Kidney epithelial cell (primary cell): ENCODE results near the gene IL12RB2. TPM values are rescaled to one million over a fixed set of nuclear protein-coding genes. Genes with fewer than 3 reads are reported as not detected.

Experiments
- DNase-seq: peaks from one replicate; pipeline ENCODE4 v3.0.0-alpha.2; 2010; ENCODE audit warnings: low read depth
- H3K27me3 ChIP-seq: 2 replicates; pipeline ENCODE4 v1.6.0; 2011; ENCODE audit warnings: low read length; ENCODE audit not compliant: control insufficient read depth, insufficient read depth
- H3K36me3 ChIP-seq: 2 replicates; pipeline ENCODE4 v1.5.1; 2011; ENCODE audit warnings: low read length; ENCODE audit not compliant: control insufficient read depth, insufficient read depth
- H3K4me3 ChIP-seq: 2 replicates; pipeline ENCODE4 v1.5.1; 2011; ENCODE audit warnings: low read depth, mild to moderate bottlenecking, control low read depth, low read length
- CTCF ChIP-seq: IDR thresholded peaks from 2 replicates; pipeline ENCODE4 v1.5.1; 2011; ENCODE audit warnings: mild to moderate bottlenecking, moderate library complexity, low read length, control low read depth, inconsistent platforms; ENCODE audit not compliant: insufficient read depth, poor library complexity, severe bottlenecking
- total RNA-seq: library from RNA; depleted of rRNA; stranded (reverse); fragments of >200 nt; gene quantifications from 2 replicates; pipeline ENCODE4 v1.2.3, GENCODE V29; 2015

The IL12RB2 gene
- total RNA-seq, 1 donor from 2014 or later, result 0.17 TPM

GRCh38 chr1:67359592-67359991 is 51.9 kb downstream of the IL12RB2 start:
- Histone ChIP-seq H3K4me3 (no peak overlapping the region), H3K27me3 (no peaks in the 10 kb centered on the region), H3K36me3 (no peaks in the 10 kb centered on the region)
- DNase-seq, result no peak
- no peak for TF ChIP-seq CTCF

- DNase-seq, result no peak
- TF ChIP-seq CTCF, result no peak
- no peaks in the 10 kb centered on the region for H3K27me3 ChIP-seq
- no peak overlapping the region for H3K4me3 ChIP-seq
- H3K36me3 ChIP-seq, result no peaks in the 10 kb centered on the region
Observed at GRCh38 chr1:67361641-67362040, 54.0 kb downstream of the IL12RB2 start.

GRCh38 chr1:67367370-67368045 is 59.8 kb downstream of the IL12RB2 start:
- no peak for DNase-seq
- no peaks in the 10 kb centered on the region for H3K36me3 ChIP-seq
- no peak for TF ChIP-seq CTCF
- H3K27me3 ChIP-seq, result no peaks in the 10 kb centered on the region
- H3K4me3 ChIP-seq, result no peak overlapping the region

- TF ChIP-seq CTCF, result no peak
- no peaks in the 10 kb centered on the region for H3K36me3 ChIP-seq
- DNase-seq, result no peak
Observed at GRCh38 chr1:67368046-67368514, 60.4 kb downstream of the IL12RB2 start.

GRCh38 chr1:67371043-67371442 is 63.4 kb downstream of the IL12RB2 start:
- no peaks in the 10 kb centered on the region for H3K36me3 ChIP-seq
- DNase-seq, result no peak
- no peak overlapping the region for H3K4me3 ChIP-seq
- H3K27me3 ChIP-seq, result no peaks in the 10 kb centered on the region
- no peak for TF ChIP-seq CTCF

More at GRCh38 chr1:67368046-67368514, 60.4 kb downstream of the IL12RB2 start:
- Histone ChIP-seq H3K27me3 (no peaks in the 10 kb centered on the region), H3K4me3 (no peak overlapping the region)

GRCh38 chr1:67371681-67372080 is 64.0 kb downstream of the IL12RB2 start:
- DNase-seq, result no peak
- H3K36me3 ChIP-seq, result no peaks in the 10 kb centered on the region
- H3K27me3 ChIP-seq, result no peaks in the 10 kb centered on the region
- H3K4me3 ChIP-seq, result no peak overlapping the region
- TF ChIP-seq CTCF, result no peak
